RWPE2 (cell line): ENCODE measurements around the gene IGF2R.

Source experiments
- ATAC-seq: fragments of 200-7000 bp; cut with Tn5 transposase; 3 replicates; pipeline ENCODE4 v1.9.1; 2021; ENCODE audit warnings: low read depth
- DNase-seq: peaks from one replicate; pipeline ENCODE4 v3.0.0-alpha.2; 2020; ENCODE audit warnings: low spot score
- H3K27ac ChIP-seq: fragments of 450-650 bp; 2 replicates; pipeline ENCODE4 v1.5.1; 2017; ENCODE audit warnings: mild to moderate bottlenecking; ENCODE audit not compliant: poor library complexity, severe bottlenecking
- H3K27me3 ChIP-seq: fragments of 250-450 bp; sonication (Bioruptor Pico); 2 replicates; pipeline ENCODE4 v1.5.1; 2021; ENCODE audit warnings: mild to moderate bottlenecking, moderate library complexity; ENCODE audit not compliant: insufficient read depth, poor library complexity, severe bottlenecking
- H3K36me3 ChIP-seq: fragments of 250-450 bp; sonication (Bioruptor Pico); 2 replicates; pipeline ENCODE4 v1.5.1; 2020; ENCODE audit warnings: low read depth, mild to moderate bottlenecking, moderate library complexity
- H3K4me1 ChIP-seq: fragments of 250-450 bp; sonication (Bioruptor Pico); 2 replicates; pipeline ENCODE4 v1.5.1; 2021; ENCODE audit warnings: mild to moderate bottlenecking, moderate library complexity; ENCODE audit not compliant: insufficient read depth, poor library complexity, severe bottlenecking
- H3K4me3 ChIP-seq: fragments of 250-450 bp; sonication (Bioruptor Pico); 2 replicates; pipeline ENCODE4 v1.5.1; 2021; ENCODE audit warnings: mild to moderate bottlenecking, moderate library complexity; ENCODE audit not compliant: severe bottlenecking
- H3K9me3 ChIP-seq: fragments of 250-450 bp; sonication (Bioruptor Pico); 2 replicates; pipeline ENCODE4 v1.5.1; 2021; ENCODE audit warnings: mild to moderate bottlenecking, moderate library complexity; ENCODE audit not compliant: severe bottlenecking
- CTCF ChIP-seq: fragments of 450-650 bp; IDR thresholded peaks from one replicate; pipeline ENCODE4 v1.5.1; 2017; ENCODE audit warnings: mild to moderate bottlenecking, moderate library complexity; ENCODE audit not compliant: poor library complexity, severe bottlenecking

Gene IGF2R

DNA sequence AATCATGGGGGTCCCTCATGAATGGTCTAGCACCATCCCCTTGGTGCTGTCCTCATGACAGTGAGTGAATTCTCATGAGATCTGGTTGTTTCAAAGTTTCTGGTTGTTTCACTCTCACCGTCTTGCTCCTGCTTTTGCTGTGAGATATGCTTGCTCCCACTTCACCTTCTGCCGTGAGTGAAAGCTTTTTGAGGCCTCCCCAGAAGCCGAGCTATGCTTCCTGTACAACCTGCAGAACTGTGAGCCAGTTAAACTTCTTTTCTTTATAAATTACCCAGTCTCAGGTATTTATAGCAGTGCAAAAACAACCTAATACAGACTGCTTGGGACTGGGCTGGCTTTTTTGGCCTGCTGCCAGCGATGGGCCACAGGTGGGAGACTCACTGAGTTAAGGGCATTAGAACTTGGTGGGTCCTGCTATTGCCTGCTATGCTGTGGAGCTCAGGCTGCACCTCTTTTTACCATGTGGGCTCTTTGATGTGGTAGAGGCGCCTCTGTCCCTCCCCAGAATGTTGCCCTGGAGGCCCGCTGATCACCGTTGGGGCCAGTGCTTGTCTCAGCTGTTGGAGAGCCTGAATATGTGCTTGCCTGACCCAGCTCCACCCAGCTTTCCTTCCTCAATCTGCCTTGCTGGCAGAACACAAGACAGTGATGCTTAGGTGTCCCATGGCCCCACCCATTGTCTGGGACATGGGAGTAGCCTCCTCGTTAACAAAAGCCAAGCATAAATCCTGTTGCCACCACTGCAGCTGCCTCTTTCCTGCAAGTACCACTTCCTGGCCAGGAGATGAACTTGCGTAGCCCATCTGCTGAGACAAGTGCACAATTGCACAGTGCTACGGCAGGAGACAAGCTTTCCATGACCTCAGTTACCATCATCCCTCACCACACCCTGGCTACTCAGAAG is 47.1 kb downstream of the IGF2R start:
- DNase-seq (no peak), ATAC-seq (no peak)
- Histone ChIP-seq H3K36me3 (peaks cover 41% of the 10 kb centered on the region), H3K27me3 (no peaks in the 10 kb centered on the region), H3K27ac (no peak overlapping the region), H3K4me1 (no peaks in the 10 kb centered on the region), H3K4me3 (no peak overlapping the region), H3K9me3 (no peaks in the 10 kb centered on the region)
- no peak for TF ChIP-seq CTCF

- no peaks in the 10 kb centered on the region for H3K4me1 ChIP-seq
- H3K9me3 ChIP-seq, result no peaks in the 10 kb centered on the region
- no peak overlapping the region for H3K4me3 ChIP-seq
- TF ChIP-seq CTCF, result no peak
- H3K36me3 ChIP-seq, result peaks cover 41% of the 10 kb centered on the region
- no peak for ATAC-seq
- H3K27me3 ChIP-seq, result no peaks in the 10 kb centered on the region
- H3K27ac ChIP-seq, result no peak overlapping the region
- DNase-seq, result no peak
These were observed 53.2 kb downstream of the IGF2R start for GRCh38 chr6:160022101-160022500.

DNA sequence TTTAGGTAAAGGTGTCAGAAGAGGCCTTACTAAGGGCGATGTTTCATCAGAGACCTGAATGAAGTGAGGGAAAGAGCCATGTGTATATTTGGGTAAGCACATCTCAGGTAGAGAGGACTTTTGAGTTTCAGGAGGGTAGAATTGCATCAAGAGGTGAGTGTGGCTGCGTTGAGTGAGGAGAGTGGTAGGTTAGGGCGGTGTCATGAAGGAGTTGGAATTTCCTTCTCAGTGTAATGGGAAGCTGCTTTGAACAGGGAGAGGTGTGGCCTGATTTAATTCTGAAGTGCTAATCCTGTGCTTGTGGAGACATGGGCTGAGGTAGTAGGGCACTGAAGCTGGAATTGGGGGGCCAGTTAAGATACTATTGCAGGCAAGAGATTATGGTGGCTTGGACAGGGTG is 53.9 kb downstream of the IGF2R start:
- no peak for TF ChIP-seq CTCF
- H3K4me3 ChIP-seq, result no peak overlapping the region
- no peak for DNase-seq

GRCh38 chr6:160024152-160024551 is 55.3 kb downstream of the IGF2R start:
- Histone ChIP-seq H3K4me3 (no peak overlapping the region), H3K36me3 (peaks cover 48% of the 10 kb centered on the region), H3K27ac (no peak overlapping the region), H3K9me3 (no peaks in the 10 kb centered on the region), H3K27me3 (no peaks in the 10 kb centered on the region), H3K4me1 (no peaks in the 10 kb centered on the region)
- DNase-seq, result no peak
- TF ChIP-seq CTCF, result no peak
- ATAC-seq, result no peak

More for the DNA sequence above, 53.9 kb downstream of the IGF2R start:
- no peak overlapping the region for H3K27ac ChIP-seq
- peaks cover 46% of the 10 kb centered on the region for H3K36me3 ChIP-seq
- ATAC-seq, result no peak
- no peaks in the 10 kb centered on the region for H3K27me3 ChIP-seq
- H3K9me3 ChIP-seq, result no peaks in the 10 kb centered on the region
- no peaks in the 10 kb centered on the region for H3K4me1 ChIP-seq

- TF ChIP-seq CTCF, result no peak
- H3K36me3 ChIP-seq, result peaks cover 65% of the 10 kb centered on the region
- H3K4me3 ChIP-seq, result no peak overlapping the region
- ATAC-seq, result no peak
- no peak for DNase-seq
- no peaks in the 10 kb centered on the region for H3K27me3 ChIP-seq
- peaks cover 19% of the 10 kb centered on the region for H3K4me1 ChIP-seq
- no peaks in the 10 kb centered on the region for H3K9me3 ChIP-seq
- H3K27ac ChIP-seq, result no peak overlapping the region
These were observed 58.2 kb downstream of the IGF2R start for GRCh38 chr6:160027076-160027475.
